Mesothelial cell of epicardium (in vitro differentiated cells): ENCODE results near the gene DNAJC19. TPM values are rescaled to one million over a fixed set of nuclear protein-coding genes. Genes with fewer than 3 reads are reported as not detected.

ENCODE experiments used
- DNase-seq, 2 experiments: peaks; one replicate each; pipeline ENCODE4 v3.0.0; 2021; ENCODE audit warnings: low spot score in 2 of 2; ENCODE audit not compliant: unreplicated experiment in 2 of 2
- H3K27ac Mint-ChIP-seq: 2 replicates; pipeline ENCODE4 v1.8.0; 2021; ENCODE audit warnings: mixed read lengths
- H3K27me3 Mint-ChIP-seq: 2 replicates; pipeline ENCODE4 v1.8.0; 2021; ENCODE audit warnings: low read depth, mixed read lengths
- H3K36me3 Mint-ChIP-seq: 2 replicates; pipeline ENCODE4 v1.8.0; 2021; ENCODE audit warnings: mixed read lengths
- H3K4me1 Mint-ChIP-seq: 2 replicates; pipeline ENCODE4 v1.8.0; 2021; ENCODE audit warnings: mixed read lengths
- H3K4me3 Mint-ChIP-seq: 2 replicates; pipeline ENCODE4 v1.8.0; 2021; ENCODE audit warnings: mild to moderate bottlenecking, moderate library complexity, mixed read lengths
- H3K9me3 Mint-ChIP-seq: 2 replicates; pipeline ENCODE4 v1.8.0; 2021; ENCODE audit warnings: mixed read lengths
- CTCF ChIP-seq: fragments of 200-600 bp; sonication (generic); IDR thresholded peaks from one replicate; pipeline ENCODE4 v1.5.0; 2021; ENCODE audit warnings: antibody characterized with exemption; ENCODE audit not compliant: unreplicated experiment
- total RNA-seq: library from RNA; stranded (reverse); gene quantifications from 3 replicates; pipeline ENCODE4 v1.2.1, GENCODE V29; 2021

The DNAJC19 gene
- total RNA-seq, 1 donor from 2014 or later: 33.0 TPM

- no peaks in the 10 kb centered on the region for H3K9me3 Mint-ChIP-seq
- no peak for DNase-seq
- no peaks in the 10 kb centered on the region for H3K27me3 Mint-ChIP-seq
- no peak for TF ChIP-seq CTCF
- peaks cover 3% of the 10 kb centered on the region for H3K36me3 Mint-ChIP-seq
- H3K27ac Mint-ChIP-seq: no peak overlapping the region
- H3K4me1 Mint-ChIP-seq: no peaks in the 10 kb centered on the region
- H3K4me3 Mint-ChIP-seq: no peak overlapping the region
Observed at GRCh38 chr3:180977498-180977897, 12.0 kb downstream of the DNAJC19 start.

- no peak overlapping the region for H3K27ac Mint-ChIP-seq
- TF ChIP-seq CTCF: no peak
- H3K27me3 Mint-ChIP-seq: no peaks in the 10 kb centered on the region
- H3K36me3 Mint-ChIP-seq: peaks cover 11% of the 10 kb centered on the region
- no peaks in the 10 kb centered on the region for H3K9me3 Mint-ChIP-seq
- H3K4me3 Mint-ChIP-seq: no peak overlapping the region
- no peak for DNase-seq
- H3K4me1 Mint-ChIP-seq: no peaks in the 10 kb centered on the region
Observed at GRCh38 chr3:180974286-180974685, 15.2 kb downstream of the DNAJC19 start.

GRCh38 chr3:180973543-180973942 lies 16.0 kb downstream of the DNAJC19 start:
- Mint-ChIP-seq H3K4me1 (no peaks in the 10 kb centered on the region), H3K4me3 (no peak overlapping the region), H3K36me3 (peaks cover 12% of the 10 kb centered on the region), H3K27ac (no peak overlapping the region), H3K9me3 (no peaks in the 10 kb centered on the region), H3K27me3 (no peaks in the 10 kb centered on the region)
- no peak for DNase-seq
- TF ChIP-seq CTCF: no peak

- TF ChIP-seq CTCF: no peak
- Mint-ChIP-seq H3K4me1 (no peaks in the 10 kb centered on the region), H3K27ac (no peak overlapping the region), H3K9me3 (no peaks in the 10 kb centered on the region), H3K27me3 (no peaks in the 10 kb centered on the region), H3K36me3 (peaks cover 20% of the 10 kb centered on the region), H3K4me3 (no peak overlapping the region)
- no peak for DNase-seq
Observed at GRCh38 chr3:180970931-180971330, 18.6 kb downstream of the DNAJC19 start.

- H3K4me1 Mint-ChIP-seq: no peaks in the 10 kb centered on the region
- peaks cover 3% of the 10 kb centered on the region for H3K9me3 Mint-ChIP-seq
- no peak overlapping the region for H3K27ac Mint-ChIP-seq
- H3K4me3 Mint-ChIP-seq: no peak overlapping the region
- no peak for DNase-seq
- no peaks in the 10 kb centered on the region for H3K27me3 Mint-ChIP-seq
- peaks cover 35% of the 10 kb centered on the region for H3K36me3 Mint-ChIP-seq
- no peak for TF ChIP-seq CTCF
Observed at GRCh38 chr3:180962530-180962929, 27.0 kb downstream of the DNAJC19 start.

- Mint-ChIP-seq H3K9me3 (peaks cover 4% of the 10 kb centered on the region), H3K27me3 (no peaks in the 10 kb centered on the region), H3K4me1 (no peaks in the 10 kb centered on the region), H3K4me3 (no peak overlapping the region), H3K36me3 (peaks cover 36% of the 10 kb centered on the region), H3K27ac (no peak overlapping the region)
- DNase-seq: no peak
- TF ChIP-seq CTCF: no peak
Observed at GRCh38 chr3:180961552-180961951, 28.0 kb downstream of the DNAJC19 start.
